ENCODE results near the gene GPR31.

Gene GPR31

GRCh38 chr6:167125410-167125809, 32.4 kb downstream of the GPR31 start:
- DNase-seq (ENCODE audit: low spot score in 2 of 2), result no peak
- Histone ChIP-seq H3K9me3 (no peaks in the 10 kb centered on the region), H3K4me1 (no peaks in the 10 kb centered on the region), H3K36me3 (replicated peaks) (no peaks in the 10 kb centered on the region), H3K4me3 (no peak overlapping the region), H3K27me3 (ENCODE audit: low read depth) (no peaks in the 10 kb centered on the region)
- in situ Hi-C loops (cut with MboI; ENCODE audit: low sequenced_read_pairs), result no loop called here

- no peaks in the 10 kb centered on the region for H3K36me3 ChIP-seq (replicated peaks)
- in situ Hi-C loops (cut with MboI; ENCODE audit: low sequenced_read_pairs), result no loop called here
- H3K4me1 ChIP-seq, result no peaks in the 10 kb centered on the region
- 0 out of 2 replicates have a peak, but pooled peaks cover 2% of the 10 kb centered on the region for H3K9me3 ChIP-seq
- no peak for DNase-seq (ENCODE audit: low spot score in 2 of 2)
- H3K4me3 ChIP-seq, result no peak overlapping the region
- H3K27me3 ChIP-seq (ENCODE audit: low read depth), result no peaks in the 10 kb centered on the region
Observed at GRCh38 chr6:167124753-167125152, 33.0 kb downstream of the GPR31 start.

GRCh38 chr6:167122827-167123657, 34.7 kb downstream of the GPR31 start, which contains the start of gene CCR6:
TSS of gene CCR6 (plus strand) at chr6:167123096. CDS start at chr6:167136135, 13,039 bp downstream.
- in situ Hi-C loops (cut with MboI; ENCODE audit: low sequenced_read_pairs), result no loop called here
- no peak for DNase-seq (ENCODE audit: low spot score in 2 of 2)

GRCh38 chr6:167122041-167122826, 35.5 kb downstream of the GPR31 start:
- Histone ChIP-seq H3K27me3 (ENCODE audit: low read depth) (no peaks in the 10 kb centered on the region), H3K36me3 (replicated peaks) (no peaks in the 10 kb centered on the region), H3K4me1 (no peaks in the 10 kb centered on the region), H3K4me3 (no peak overlapping the region), H3K9me3 (0 out of 2 replicates have a peak, but pooled peaks cover 2% of the 10 kb centered on the region)
- DNase-seq (ENCODE audit: low spot score in 2 of 2), result no peak
- in situ Hi-C loops (cut with MboI; ENCODE audit: low sequenced_read_pairs), result no loop called here

More at GRCh38 chr6:167122827-167123657, 34.7 kb downstream of the GPR31 start, which contains the start of gene CCR6:
- Histone ChIP-seq H3K36me3 (replicated peaks) (no peaks in the 10 kb centered on the region), H3K9me3 (0 out of 2 replicates have a peak, but pooled peaks cover 2% of the 10 kb centered on the region), H3K27me3 (ENCODE audit: low read depth) (no peaks in the 10 kb centered on the region), H3K4me1 (no peaks in the 10 kb centered on the region), H3K4me3 (no peak within 1 kb of the TSS)

- DNase-seq (ENCODE audit: low spot score in 2 of 2), result no peak
- no peak overlapping the region for H3K4me3 ChIP-seq
- in situ Hi-C loops (cut with MboI; ENCODE audit: low sequenced_read_pairs), result no loop called here
- H3K27me3 ChIP-seq (ENCODE audit: low read depth), result no peaks in the 10 kb centered on the region
- H3K4me1 ChIP-seq, result no peaks in the 10 kb centered on the region
- 0 out of 2 replicates have a peak, but pooled peaks cover 2% of the 10 kb centered on the region for H3K9me3 ChIP-seq
- H3K36me3 ChIP-seq (replicated peaks), result no peaks in the 10 kb centered on the region
Observed at GRCh38 chr6:167121335-167121841, 36.4 kb downstream of the GPR31 start.

- no peak overlapping the region for H3K4me3 ChIP-seq
- 0 out of 2 replicates have a peak, but pooled peaks cover 2% of the 10 kb centered on the region for H3K9me3 ChIP-seq
- H3K4me1 ChIP-seq, result no peaks in the 10 kb centered on the region
- in situ Hi-C loops (cut with MboI; ENCODE audit: low sequenced_read_pairs), result no loop called here
- DNase-seq (ENCODE audit: low spot score in 2 of 2), result no peak
- H3K27me3 ChIP-seq (ENCODE audit: low read depth), result no peaks in the 10 kb centered on the region
- no peaks in the 10 kb centered on the region for H3K36me3 ChIP-seq (replicated peaks)
Observed at GRCh38 chr6:167120583-167120903, 37.2 kb downstream of the GPR31 start.

GRCh38 chr6:167119670-167120582, 37.9 kb downstream of the GPR31 start:
- Histone ChIP-seq H3K4me1 (no peaks in the 10 kb centered on the region), H3K27me3 (ENCODE audit: low read depth) (no peaks in the 10 kb centered on the region), H3K4me3 (no peak overlapping the region), H3K36me3 (replicated peaks) (no peaks in the 10 kb centered on the region), H3K9me3 (0 out of 2 replicates have a peak, but pooled peaks cover 2% of the 10 kb centered on the region)
- DNase-seq (ENCODE audit: low spot score in 2 of 2), result no peak
- in situ Hi-C loops (cut with MboI; ENCODE audit: low sequenced_read_pairs), result no loop called here

- Histone ChIP-seq H3K36me3 (replicated peaks) (no peaks in the 10 kb centered on the region), H3K27me3 (ENCODE audit: low read depth) (no peaks in the 10 kb centered on the region), H3K9me3 (0 out of 2 replicates have a peak, but pooled peaks cover 2% of the 10 kb centered on the region), H3K4me1 (no peaks in the 10 kb centered on the region), H3K4me3 (no peak overlapping the region)
- DNase-seq (ENCODE audit: low spot score in 2 of 2), result no peak
- in situ Hi-C loops (cut with MboI; ENCODE audit: low sequenced_read_pairs), result no loop called here
Observed at GRCh38 chr6:167118839-167119238, 38.9 kb downstream of the GPR31 start.

- Histone ChIP-seq H3K27me3 (ENCODE audit: low read depth) (no peaks in the 10 kb centered on the region), H3K4me1 (no peaks in the 10 kb centered on the region), H3K4me3 (no peak overlapping the region), H3K9me3 (0 out of 2 replicates have a peak, but pooled peaks cover 2% of the 10 kb centered on the region), H3K36me3 (replicated peaks) (no peaks in the 10 kb centered on the region)
- in situ Hi-C loops (cut with MboI; ENCODE audit: low sequenced_read_pairs), result no loop called here
- no peak for DNase-seq (ENCODE audit: low spot score in 2 of 2)
Observed at GRCh38 chr6:167118006-167118405, 39.8 kb downstream of the GPR31 start.

- DNase-seq (ENCODE audit: low spot score in 2 of 2), result no peak
- Histone ChIP-seq H3K4me3 (no peak overlapping the region), H3K27me3 (ENCODE audit: low read depth) (no peaks in the 10 kb centered on the region), H3K4me1 (no peaks in the 10 kb centered on the region), H3K9me3 (0 out of 2 replicates have a peak, but pooled peaks cover 2% of the 10 kb centered on the region), H3K36me3 (replicated peaks) (no peaks in the 10 kb centered on the region)
- in situ Hi-C loops (cut with MboI; ENCODE audit: low sequenced_read_pairs), result no loop called here
Observed at GRCh38 chr6:167116838-167117228, 40.9 kb downstream of the GPR31 start.

- in situ Hi-C loops (cut with MboI; ENCODE audit: low sequenced_read_pairs), result no loop called here
- DNase-seq (ENCODE audit: low spot score in 2 of 2), result no peak
- Histone ChIP-seq H3K27me3 (ENCODE audit: low read depth) (no peaks in the 10 kb centered on the region), H3K4me1 (no peaks in the 10 kb centered on the region), H3K9me3 (0 out of 2 replicates have a peak, but pooled peaks cover 2% of the 10 kb centered on the region), H3K4me3 (no peak overlapping the region), H3K36me3 (replicated peaks) (no peaks in the 10 kb centered on the region)
Observed at GRCh38 chr6:167116109-167116837, 41.5 kb downstream of the GPR31 start.

- no peaks in the 10 kb centered on the region for H3K4me1 ChIP-seq
- no peaks in the 10 kb centered on the region for H3K27me3 ChIP-seq (ENCODE audit: low read depth)
- no peak overlapping the region for H3K4me3 ChIP-seq
- in situ Hi-C loops (cut with MboI; ENCODE audit: low sequenced_read_pairs), result no loop called here
- no peak for DNase-seq (ENCODE audit: low spot score in 2 of 2)
- H3K9me3 ChIP-seq, result 0 out of 2 replicates have a peak, but pooled peaks cover 2% of the 10 kb centered on the region
- no peaks in the 10 kb centered on the region for H3K36me3 ChIP-seq (replicated peaks)
Observed at GRCh38 chr6:167115054-167115453, 42.7 kb downstream of the GPR31 start.
